ENCODE results near the gene MGAT4A. TPM values are rescaled to one million over a fixed set of nuclear protein-coding genes. Genes with fewer than 3 reads are reported as not detected.

MGAT4A gene
- total RNA-seq, 2 donors from 2014 or later = 13.2 to 37.4 TPM

DNA sequence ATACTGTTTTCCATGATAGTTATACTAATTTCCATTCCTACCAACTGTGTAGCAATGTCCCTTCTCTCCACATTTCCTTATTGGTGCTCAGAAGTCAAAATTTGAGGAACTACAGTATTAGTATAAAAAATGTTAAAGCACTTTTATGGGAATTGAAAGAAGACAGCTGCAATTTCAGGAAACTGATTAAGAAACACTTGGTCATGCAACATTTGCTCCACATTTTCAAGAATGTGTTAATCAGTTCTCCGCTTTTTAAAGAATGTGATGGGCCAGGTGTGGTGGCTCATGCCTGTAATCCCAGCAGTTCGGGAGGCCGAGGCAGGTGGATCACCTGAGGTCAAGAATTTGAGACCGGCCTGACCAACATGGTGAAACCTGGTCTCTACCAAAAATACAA is 33.6 kb upstream of the MGAT4A start:
- no peak overlapping the region for H3K4me3 ChIP-seq
- H3K27me3 ChIP-seq = no peaks in the 10 kb centered on the region
- no peaks in the 10 kb centered on the region for H3K9me3 ChIP-seq
- H3K36me3 ChIP-seq = no peaks in the 10 kb centered on the region
- DNase-seq (ENCODE audit: low spot score) = no peak
- no peak overlapping the region for H3K27ac ChIP-seq
- TF ChIP-seq, protein P1, sequence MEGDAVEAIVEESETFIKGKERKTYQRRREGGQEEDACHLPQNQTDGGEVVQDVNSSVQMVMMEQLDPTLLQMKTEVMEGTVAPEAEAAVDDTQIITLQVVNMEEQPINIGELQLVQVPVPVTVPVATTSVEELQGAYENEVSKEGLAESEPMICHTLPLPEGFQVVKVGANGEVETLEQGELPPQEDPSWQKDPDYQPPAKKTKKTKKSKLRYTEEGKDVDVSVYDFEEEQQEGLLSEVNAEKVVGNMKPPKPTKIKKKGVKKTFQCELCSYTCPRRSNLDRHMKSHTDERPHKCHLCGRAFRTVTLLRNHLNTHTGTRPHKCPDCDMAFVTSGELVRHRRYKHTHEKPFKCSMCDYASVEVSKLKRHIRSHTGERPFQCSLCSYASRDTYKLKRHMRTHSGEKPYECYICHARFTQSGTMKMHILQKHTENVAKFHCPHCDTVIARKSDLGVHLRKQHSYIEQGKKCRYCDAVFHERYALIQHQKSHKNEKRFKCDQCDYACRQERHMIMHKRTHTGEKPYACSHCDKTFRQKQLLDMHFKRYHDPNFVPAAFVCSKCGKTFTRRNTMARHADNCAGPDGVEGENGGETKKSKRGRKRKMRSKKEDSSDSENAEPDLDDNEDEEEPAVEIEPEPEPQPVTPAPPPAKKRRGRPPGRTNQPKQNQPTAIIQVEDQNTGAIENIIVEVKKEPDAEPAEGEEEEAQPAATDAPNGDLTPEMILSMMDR (IDR thresholded peaks at IDR 0.05) = no peak
- peaks cover 0 to 20% of the 10 kb centered on the region in 2 donors for H3K4me1 ChIP-seq

DNA sequence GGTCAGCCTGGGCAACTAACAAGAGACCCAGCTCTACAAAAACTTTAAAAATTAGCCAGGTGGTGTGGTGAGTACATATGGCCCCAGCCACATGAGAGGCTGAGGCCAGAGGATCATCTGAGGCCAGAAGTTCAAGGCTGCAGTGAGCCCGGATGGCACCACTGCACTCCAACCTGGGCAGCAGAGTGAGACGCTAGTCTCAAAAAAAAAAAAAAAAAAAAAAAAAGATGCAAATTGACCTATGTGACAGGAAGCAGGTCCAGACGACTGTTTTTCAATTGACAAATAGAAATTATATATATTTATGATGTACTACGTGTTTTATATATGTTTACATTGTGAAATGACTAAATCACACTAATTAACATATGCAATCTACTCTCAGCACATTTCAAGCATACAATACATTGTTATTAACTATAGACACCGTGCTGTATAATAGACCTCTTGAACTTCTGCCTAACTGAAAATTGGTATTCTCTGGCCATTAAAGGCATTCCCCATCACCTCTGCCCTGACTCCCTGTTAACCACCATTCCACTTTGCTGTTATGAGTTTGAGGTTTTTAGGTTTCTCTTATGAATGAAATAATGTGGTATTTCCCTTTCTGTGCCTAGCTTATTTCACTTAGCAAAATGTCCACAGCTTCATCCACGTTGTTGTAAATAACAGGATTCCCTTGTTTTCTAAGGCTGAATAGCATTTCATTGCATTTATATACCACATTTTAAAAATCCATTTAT is 32.4 kb upstream of the MGAT4A start:
- H3K4me3 ChIP-seq = no peak overlapping the region
- no peaks in the 10 kb centered on the region for H3K9me3 ChIP-seq
- peaks cover 0 to 11% of the 10 kb centered on the region in 2 donors for H3K4me1 ChIP-seq
- no peak for DNase-seq (ENCODE audit: low spot score)
- H3K27me3 ChIP-seq = no peaks in the 10 kb centered on the region
- TF ChIP-seq, protein P1 (IDR thresholded peaks at IDR 0.05) = no peak
- H3K36me3 ChIP-seq = no peaks in the 10 kb centered on the region
- H3K27ac ChIP-seq = no peak overlapping the region

DNA sequence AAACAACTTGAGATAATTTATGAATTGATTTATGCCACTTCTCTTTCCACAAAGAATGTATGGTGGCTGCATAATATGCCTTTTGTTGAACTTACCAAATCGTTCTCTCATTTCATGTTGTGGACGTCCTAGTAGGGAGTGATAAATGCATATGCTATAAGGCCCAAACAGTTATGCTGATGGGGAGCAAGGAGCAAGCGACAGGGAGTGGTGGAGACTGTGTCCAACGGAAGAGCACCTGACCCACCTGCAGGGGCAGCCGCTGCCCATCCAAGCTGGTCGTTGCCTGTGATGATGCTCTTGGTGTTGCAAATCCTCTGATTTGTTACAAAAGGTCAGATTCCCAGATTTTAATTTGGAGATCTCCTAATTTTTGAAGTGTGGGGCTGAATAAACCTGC is 31.0 kb upstream of the MGAT4A start:
- H3K9me3 ChIP-seq = no peaks in the 10 kb centered on the region
- no peak for DNase-seq (ENCODE audit: low spot score)
- TF ChIP-seq, protein P1 (IDR thresholded peaks at IDR 0.05) = no peak
- H3K4me3 ChIP-seq = no peak overlapping the region
- H3K27ac ChIP-seq = no peak overlapping the region
- no peaks in the 10 kb centered on the region for H3K27me3 ChIP-seq
- H3K4me1 ChIP-seq = peaks cover 0 to 24% of the 10 kb centered on the region in 2 donors
- no peaks in the 10 kb centered on the region for H3K36me3 ChIP-seq

DNA sequence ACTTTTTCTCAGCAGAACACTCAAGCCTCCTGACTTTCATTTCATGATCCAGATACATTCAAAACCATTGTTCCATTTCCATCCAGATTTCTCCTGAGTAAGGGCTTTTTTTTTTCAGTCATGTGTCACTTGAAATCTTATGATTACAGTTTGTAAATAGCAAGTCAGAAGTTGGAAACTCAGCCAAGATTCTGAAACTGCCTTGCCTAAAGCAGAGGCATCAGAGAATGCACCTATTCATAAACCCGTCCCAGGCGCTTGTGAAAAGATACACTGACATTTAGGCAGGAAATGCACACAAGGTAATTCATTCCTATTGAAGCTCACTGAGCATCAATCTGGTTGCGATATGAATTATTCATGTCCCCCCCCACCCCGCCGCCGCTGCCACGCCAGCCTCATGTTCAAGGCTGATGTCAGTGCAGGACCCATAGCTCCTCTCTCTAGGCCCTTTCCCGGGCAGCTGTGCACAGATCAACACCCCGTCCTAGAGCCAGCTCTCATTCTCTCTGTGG is 30.4 kb upstream of the MGAT4A start:
- H3K4me1 ChIP-seq = peaks cover 0 to 24% of the 10 kb centered on the region in 2 donors
- H3K27ac ChIP-seq = no peak overlapping the region
- no peaks in the 10 kb centered on the region for H3K36me3 ChIP-seq
- no peak overlapping the region for H3K4me3 ChIP-seq
- DNase-seq (ENCODE audit: low spot score) = no peak
- TF ChIP-seq, protein P1 (IDR thresholded peaks at IDR 0.05) = no peak
- H3K9me3 ChIP-seq = no peaks in the 10 kb centered on the region
- H3K27me3 ChIP-seq = no peaks in the 10 kb centered on the region

DNA sequence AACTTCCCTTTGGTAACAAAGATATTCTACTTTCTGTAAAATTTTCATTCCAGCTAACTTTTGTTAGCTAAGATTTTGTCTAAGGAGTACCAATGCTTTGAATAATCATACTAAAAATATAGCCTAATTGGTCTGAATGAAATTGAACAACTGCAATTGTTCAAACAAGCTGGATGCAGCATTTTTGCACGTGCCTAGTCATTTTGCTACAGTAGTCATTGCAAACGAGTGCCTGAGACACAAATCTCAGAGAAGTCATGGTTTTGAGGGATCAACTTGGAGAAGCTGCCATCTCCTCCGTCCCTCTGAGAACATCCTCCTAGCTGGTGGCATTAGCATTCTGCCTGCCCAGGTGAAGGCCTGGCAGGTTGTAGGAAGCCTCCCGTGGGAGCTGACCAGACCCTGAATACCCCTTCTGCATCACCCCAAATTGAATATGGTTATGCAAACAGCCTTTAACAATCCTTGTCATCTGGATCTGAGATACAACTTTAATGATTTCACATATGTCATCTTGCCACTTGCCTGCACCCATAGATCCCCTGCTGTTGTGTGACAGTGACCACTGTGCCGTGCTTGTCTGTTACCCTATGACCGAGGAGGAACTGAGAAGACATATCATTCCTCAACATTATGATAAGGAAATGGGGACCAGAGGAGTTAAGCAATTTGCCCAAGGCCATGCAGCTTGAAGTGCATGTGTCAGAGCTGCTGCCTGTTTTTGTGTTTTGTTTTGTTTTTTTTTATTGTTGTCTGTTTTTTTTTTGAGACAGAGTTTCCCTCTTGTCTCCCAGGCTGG is 29.1 kb upstream of the MGAT4A start:
- H3K27ac ChIP-seq = no peak overlapping the region
- TF ChIP-seq, protein P1 (IDR thresholded peaks at IDR 0.05) = no peak
- H3K4me1 ChIP-seq = peaks cover 0 to 24% of the 10 kb centered on the region in 2 donors
- H3K36me3 ChIP-seq = no peaks in the 10 kb centered on the region
- no peaks in the 10 kb centered on the region for H3K9me3 ChIP-seq
- H3K27me3 ChIP-seq = no peaks in the 10 kb centered on the region
- no peak overlapping the region for H3K4me3 ChIP-seq
- DNase-seq (ENCODE audit: low spot score) = no peak

Measured in right atrium auricular region (tissue), 2 donors.